CD4-positive, alpha-beta T cell (primary cell): ENCODE measurements around the gene DAD1. TPM values are rescaled to one million over a fixed set of nuclear protein-coding genes. Genes with fewer than 3 reads are reported as not detected.
A peak's percentile ranks its signal among the peaks of the same experiment; 100 is the strongest.

ENCODE experiments used
- ATAC-seq: fragments of 200-7000 bp; cut with Tn5 transposase; one replicate; pipeline ENCODE4 v1.10.0; 2022; ENCODE audit warnings: mild to moderate bottlenecking; ENCODE audit not compliant: poor library complexity
- CTCF ChIA-PET: fragments of 350-600 bp; sonication (Branson Sonifier 250); formaldehyde crosslinking; loops from one replicate; lab custom pipeline; 2021; ENCODE audit warnings: antibody characterized with exemption, inconsistent platforms; lab: Charles Lee
- POLR2A ChIA-PET: fragments of 350-600 bp; sonication (Branson Sonifier 250); formaldehyde crosslinking; loops from one replicate; lab custom pipeline; 2021; ENCODE audit warnings: antibody characterized with exemption, inconsistent platforms; lab: Charles Lee
- DNase-seq, 14 experiments: peaks; one replicate each; pipeline ENCODE4 v3.0.0-alpha.2; 2013 to 2020; ENCODE audit warnings: mixed read lengths in 2 of 14
- H3K27ac ChIP-seq, 2 donors: one replicate each; pipeline versions ENCODE4 v1.5.1 to v1.7.0; 2013; ENCODE audit warnings: low read length in 2 of 2, low read depth in 1 of 2, mild to moderate bottlenecking in 1 of 2
- H3K27me3 ChIP-seq, 2 experiments: 1 replicate in 1 of 2; 2 replicates in 1 of 2; pipeline versions ENCODE4 v1.6.1 to v1.7.0; 2013; ENCODE audit warnings: low read length in 2 of 2, control low read depth in 1 of 2, mild to moderate bottlenecking in 1 of 2, moderate library complexity in 1 of 2; ENCODE audit not compliant: insufficient read depth in 2 of 2, control insufficient read depth in 1 of 2
- H3K36me3 ChIP-seq: one replicate; pipeline ENCODE4 v1.6.1; 2013; ENCODE audit warnings: low read length, control low read depth; ENCODE audit not compliant: insufficient read depth
- H3K4me1 ChIP-seq: one replicate; pipeline ENCODE4 v1.6.1; 2013; ENCODE audit warnings: low read length, control low read depth; ENCODE audit not compliant: insufficient read depth
- H3K4me3 ChIP-seq: one replicate; pipeline ENCODE4 v1.5.1; 2013; ENCODE audit warnings: mild to moderate bottlenecking, low read length, moderate library complexity
- H3K9me3 ChIP-seq, 2 experiments: 1 replicate in 1 of 2; 2 replicates in 1 of 2; pipeline versions ENCODE4 v1.6.1 to v1.7.0; 2013; ENCODE audit warnings: low read length in 2 of 2, mild to moderate bottlenecking in 2 of 2, control low read depth in 1 of 2, moderate library complexity in 1 of 2; ENCODE audit not compliant: control insufficient read depth in 1 of 2, insufficient read depth in 1 of 2
- H3K27ac Mint-ChIP-seq: one replicate; pipeline ENCODE4 v1.8.0; 2020; ENCODE audit warnings: mixed read lengths
- H3K27me3 Mint-ChIP-seq: one replicate; pipeline ENCODE4 v1.8.0; 2021; ENCODE audit warnings: mixed read lengths
- H3K36me3 Mint-ChIP-seq: one replicate; pipeline ENCODE4 v1.8.0; 2021; ENCODE audit warnings: low read depth, mixed read lengths
- H3K4me1 Mint-ChIP-seq: one replicate; pipeline ENCODE4 v1.8.0; 2021; ENCODE audit warnings: low read depth, mixed read lengths
- H3K4me3 Mint-ChIP-seq: one replicate; pipeline ENCODE4 v1.8.0; 2020; ENCODE audit warnings: mild to moderate bottlenecking, mixed read lengths
- H3K9me3 Mint-ChIP-seq: one replicate; pipeline ENCODE4 v1.8.0; 2020; ENCODE audit warnings: mixed read lengths
- intact Hi-C, 2 experiments: fragments of 100-400 bp; cut with DNase I in 1 of 2; cut with micrococcal nuclease in 1 of 2; formaldehyde crosslinking; loops; one replicate each; pipeline versions ENCODE4 v1.15.1 to v1.9.0; 2023 to 2025; cut with DNase I, micrococcal nuclease
- total RNA-seq, 174 experiments: library from RNA in 2 of 174; stranded (reverse) in 2 of 174; gene quantifications; one replicate each; pipeline ENCODE4 v1.2.3 and lab custom pipeline; 2021 to 2026
- TF ChIP-seq, protein P1 (sequence below): fragments of 200-600 bp; IDR thresholded peaks from one replicate; pipeline ENCODE4 v1.8.0; 2022; ENCODE audit warnings: antibody characterized with exemption, mild to moderate bottlenecking

DAD1 gene
- total RNA-seq, 2 experiments from 2014 or later: 41.8 to 44.1 TPM

DNA sequence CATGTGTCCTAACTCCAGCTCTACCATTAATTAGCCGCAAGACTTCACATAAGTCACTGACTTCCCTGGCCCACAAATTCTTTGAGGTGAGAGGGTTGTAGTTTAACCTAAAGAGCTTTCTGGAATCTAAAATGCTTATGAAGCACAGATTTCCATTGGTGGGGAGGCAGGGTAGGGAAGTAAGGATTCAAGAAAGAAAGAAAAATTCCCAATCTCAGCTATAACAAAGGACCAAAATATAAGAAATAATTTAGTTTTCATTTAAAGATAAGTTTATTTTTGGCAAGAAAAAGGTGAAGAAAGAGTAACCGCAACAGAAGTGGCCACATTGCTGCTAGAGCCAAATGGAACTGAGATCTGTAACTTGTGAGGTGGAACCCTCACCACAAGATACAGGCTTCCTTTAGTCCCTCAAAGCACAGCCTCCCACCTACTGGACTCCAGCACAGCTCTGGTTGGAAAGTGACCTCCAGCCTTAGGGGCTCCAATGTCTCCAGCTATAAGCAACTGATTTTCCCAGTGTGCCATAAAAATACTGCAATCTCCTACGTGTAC, 23.6 kb downstream of the DAD1 start:
- peaks cover 84% of the 10 kb centered on the region for H3K4me1 ChIP-seq
- ChIA-PET POLR2A (interaction anchor here (0.6 to 10.8 kb wide), 16 partner anchors 12 to 713 kb away, joined by 3 to 137 read pairs (median 3); partner anchors contain the start of gene DAD1), CTCF (interaction anchor here (1.0 to 10.2 kb wide), 2 partner anchors 10 to 652 kb away, joined by 3 to 211 read pairs; no protein-coding TSS in a partner anchor)
- H3K9me3 ChIP-seq: no peaks in the 10 kb centered on the region
- H3K4me1 Mint-ChIP-seq: peaks cover 95% of the 10 kb centered on the region
- peak overlapping the region; percentile 97 for H3K27ac Mint-ChIP-seq
- no peaks in the 10 kb centered on the region for H3K27me3 ChIP-seq
- H3K4me3 Mint-ChIP-seq: peak overlapping the region; percentile 74
- TF ChIP-seq, protein P1, sequence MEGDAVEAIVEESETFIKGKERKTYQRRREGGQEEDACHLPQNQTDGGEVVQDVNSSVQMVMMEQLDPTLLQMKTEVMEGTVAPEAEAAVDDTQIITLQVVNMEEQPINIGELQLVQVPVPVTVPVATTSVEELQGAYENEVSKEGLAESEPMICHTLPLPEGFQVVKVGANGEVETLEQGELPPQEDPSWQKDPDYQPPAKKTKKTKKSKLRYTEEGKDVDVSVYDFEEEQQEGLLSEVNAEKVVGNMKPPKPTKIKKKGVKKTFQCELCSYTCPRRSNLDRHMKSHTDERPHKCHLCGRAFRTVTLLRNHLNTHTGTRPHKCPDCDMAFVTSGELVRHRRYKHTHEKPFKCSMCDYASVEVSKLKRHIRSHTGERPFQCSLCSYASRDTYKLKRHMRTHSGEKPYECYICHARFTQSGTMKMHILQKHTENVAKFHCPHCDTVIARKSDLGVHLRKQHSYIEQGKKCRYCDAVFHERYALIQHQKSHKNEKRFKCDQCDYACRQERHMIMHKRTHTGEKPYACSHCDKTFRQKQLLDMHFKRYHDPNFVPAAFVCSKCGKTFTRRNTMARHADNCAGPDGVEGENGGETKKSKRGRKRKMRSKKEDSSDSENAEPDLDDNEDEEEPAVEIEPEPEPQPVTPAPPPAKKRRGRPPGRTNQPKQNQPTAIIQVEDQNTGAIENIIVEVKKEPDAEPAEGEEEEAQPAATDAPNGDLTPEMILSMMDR: no peak
- no peak overlapping the region for H3K4me3 ChIP-seq
- H3K9me3 Mint-ChIP-seq: no peaks in the 10 kb centered on the region
- H3K36me3 Mint-ChIP-seq: peaks cover 30% of the 10 kb centered on the region
- peaks cover 14% of the 10 kb centered on the region for H3K36me3 ChIP-seq
- intact Hi-C loops: loop anchor here in 1 of 2 experiments (10.0 kb wide), 1 partner anchor 251 kb away; no protein-coding TSS in a partner anchor
- peak in 3 of 14 experiments; percentile 21 to 54 (median 36) for DNase-seq
- H3K27me3 Mint-ChIP-seq: no peaks in the 10 kb centered on the region
- ATAC-seq: no peak
- H3K27ac ChIP-seq: peak overlapping the region; percentile 79 to 92

DNA sequence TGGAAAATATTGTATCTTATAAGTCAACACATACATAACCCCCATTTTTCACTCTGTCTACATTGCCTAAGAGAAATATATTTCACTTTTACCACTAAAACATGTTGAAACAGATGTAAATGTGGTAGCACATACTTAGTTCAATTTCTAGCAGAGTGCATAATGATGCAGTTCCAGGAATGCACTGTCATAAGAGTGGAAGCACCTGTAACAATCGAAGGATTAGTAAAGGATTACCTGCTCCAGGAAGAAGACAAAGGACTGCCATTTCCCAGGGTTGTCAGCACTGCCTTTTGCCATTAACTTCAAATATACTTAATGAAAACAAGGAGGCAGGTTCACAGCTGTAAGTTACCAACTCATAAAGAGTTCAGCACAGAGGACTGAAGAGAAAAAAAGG, 24.6 kb downstream of the DAD1 start:
- H3K27ac Mint-ChIP-seq: peak overlapping the region; percentile 97
- TF ChIP-seq, protein P1: no peak
- peak overlapping the region; percentile 79 to 92 for H3K27ac ChIP-seq
- peaks cover 25% of the 10 kb centered on the region for H3K36me3 Mint-ChIP-seq
- H3K4me3 Mint-ChIP-seq: peak overlapping the region; percentile 74
- peaks cover 94% of the 10 kb centered on the region for H3K4me1 Mint-ChIP-seq
- no peaks in the 10 kb centered on the region for H3K27me3 Mint-ChIP-seq
- H3K9me3 Mint-ChIP-seq: no peaks in the 10 kb centered on the region
- ChIA-PET POLR2A (interaction anchor here (0.8 to 10.8 kb wide), 10 partner anchors 11 to 530 kb away, joined by 3 to 137 read pairs (median 4); partner anchors contain the start of genes ACIN1, C14orf119 and DAD1), CTCF (interaction anchor here (10.2 kb wide), 1 partner anchor 9 kb away, joined by 211 read pairs; no protein-coding TSS in a partner anchor)
- no peaks in the 10 kb centered on the region for H3K27me3 ChIP-seq
- no peak for ATAC-seq
- DNase-seq: no peak
- H3K36me3 ChIP-seq: peaks cover 14% of the 10 kb centered on the region
- H3K4me1 ChIP-seq: peaks cover 89% of the 10 kb centered on the region
- intact Hi-C loops: loop anchor here in 1 of 2 experiments (10.0 kb wide), 1 partner anchor 250 kb away; no protein-coding TSS in a partner anchor
- no peaks in the 10 kb centered on the region for H3K9me3 ChIP-seq
- H3K4me3 ChIP-seq: no peak overlapping the region

DNA sequence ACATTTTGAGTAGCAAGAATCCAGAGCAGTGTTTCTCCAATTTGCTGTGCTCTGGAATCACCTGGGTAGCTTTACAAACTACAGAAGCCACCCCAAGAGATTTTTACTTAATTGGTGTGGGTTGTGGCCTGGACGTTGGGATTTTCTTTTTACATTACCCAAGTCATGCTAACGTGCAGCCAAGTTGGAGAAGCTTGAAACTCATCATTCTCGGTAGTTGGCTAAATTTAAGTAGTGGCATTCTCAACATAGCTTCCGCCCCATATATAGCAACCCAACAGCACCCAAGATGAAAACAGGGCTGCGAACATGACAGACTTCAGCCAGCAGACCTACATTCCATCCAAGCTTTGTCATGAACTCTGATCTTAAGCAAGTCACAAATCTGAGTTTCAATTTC, 25.0 kb downstream of the DAD1 start:
- peak in 2 of 14 experiments; percentile 41 to 50 for DNase-seq
- intact Hi-C loops: loop anchor here in 1 of 2 experiments (10.0 kb wide), 1 partner anchor 249 kb away; no protein-coding TSS in a partner anchor
- Mint-ChIP-seq H3K4me3 (peak overlapping the region; percentile 74), H3K36me3 (peaks cover 25% of the 10 kb centered on the region), H3K4me1 (peaks cover 94% of the 10 kb centered on the region), H3K27ac (peak overlapping the region; percentile 97), H3K9me3 (no peaks in the 10 kb centered on the region), H3K27me3 (no peaks in the 10 kb centered on the region)
- H3K36me3 ChIP-seq: peaks cover 14% of the 10 kb centered on the region
- H3K9me3 ChIP-seq: no peaks in the 10 kb centered on the region
- H3K4me1 ChIP-seq: peaks cover 89% of the 10 kb centered on the region
- POLR2A ChIA-PET: interaction anchor here (0.7 to 10.8 kb wide), 12 partner anchors 11 to 712 kb away, joined by 3 to 137 read pairs (median 4); partner anchors contain the start of genes ACIN1, C14orf119 and DAD1
- peak overlapping the region; percentile 79 to 92 for H3K27ac ChIP-seq
- no peaks in the 10 kb centered on the region for H3K27me3 ChIP-seq
- CTCF ChIA-PET: no interaction called here
- H3K4me3 ChIP-seq: no peak overlapping the region
- ATAC-seq: no peak
- TF ChIP-seq, protein P1: no peak
